ENCODE measurements around the gene DTL. TPM values are rescaled to one million over a fixed set of nuclear protein-coding genes. Genes with fewer than 3 reads are reported as not detected.

Gene DTL
- total RNA-seq, 1 experiment from 2014 or later, result 73.0 TPM

- no CpG with 5 or more reads among the region's 5 CpGs for WGBS (ENCODE audit: extremely low coverage, insufficient read length, low lambda C conversion rate)
- Histone ChIP-seq H3K79me2 (ENCODE audit: insufficient read depth, low read length) (no peaks in the 10 kb centered on the region), H2BK120ac (ENCODE audit: low read depth, low read length, poor library complexity, severe bottlenecking) (no peak overlapping the region), H2BK20ac (ENCODE audit: low read depth, low read length, poor library complexity, severe bottlenecking) (no peak overlapping the region), H3K23ac (ENCODE audit: insufficient read length, low read depth, low read length) (no peak overlapping the region), H4K5ac (ENCODE audit: insufficient read length, low read depth, low read length) (no peak overlapping the region), H2BK12ac (ENCODE audit: insufficient read length, low read depth, low read length) (no peak overlapping the region), H2AFZ (ENCODE audit: low read length) (no peak overlapping the region), H3K9me3 (ENCODE audit: control insufficient read depth, low read depth, low read length) (no peaks in the 10 kb centered on the region), H3K27ac (ENCODE audit: insufficient read length, low read depth, low read length) (no peak overlapping the region), H3K4ac (ENCODE audit: low read depth, low read length) (no peak overlapping the region), H3K9ac (ENCODE audit: extremely low read depth, insufficient read length, low read length) (no peak overlapping the region), H3T11ph (ENCODE audit: low read length) (no peak overlapping the region), H3K56ac (ENCODE audit: insufficient read length, low read depth, low read length) (no peak overlapping the region), H2BK15ac (ENCODE audit: low read depth, low read length) (no peak overlapping the region), H3K4me2 (ENCODE audit: insufficient read depth, insufficient read length, low read length) (no peak overlapping the region), H4K20me1 (ENCODE audit: control insufficient read depth, insufficient read depth, insufficient read length) (no peaks in the 10 kb centered on the region), H3K18ac (ENCODE audit: insufficient read length, low read depth, low read length) (no peak overlapping the region), H3K79me1 (ENCODE audit: insufficient read depth, low read depth, low read length, poor library complexity, severe bottlenecking) (no peaks in the 10 kb centered on the region), H3K14ac (ENCODE audit: insufficient read depth, low read length) (no peak overlapping the region), H4K8ac (replicated peaks; ENCODE audit: insufficient read length, low read depth, low read length) (no peak overlapping the region), H3K23me2 (ENCODE audit: insufficient read length, low read depth, low read length, poor library complexity, severe bottlenecking) (no peaks in the 10 kb centered on the region), H2BK5ac (ENCODE audit: insufficient read length, low read length) (no peak overlapping the region), H3K27me3 (ENCODE audit: insufficient read depth, low read length) (no peaks in the 10 kb centered on the region), H3K4me1 (ENCODE audit: insufficient read depth, low read length) (no peaks in the 10 kb centered on the region), H4K91ac (ENCODE audit: insufficient read length, low read depth, low read length) (no peak overlapping the region), H2AK5ac (ENCODE audit: insufficient read length, low read length) (no peak overlapping the region)
- no peaks in the 10 kb centered on the region for H3K27me3 Mint-ChIP-seq (ENCODE audit: low read depth)
- H3K4me3 Mint-ChIP-seq, result no peak overlapping the region
- no peak for TF ChIP-seq CTCF (conservative IDR thresholded peaks at IDR 0.05)
- no peak overlapping the region; a peak in 1 of 7 replicates for H3K27ac Mint-ChIP-seq
- no peaks in the 10 kb centered on the region for H3K9me3 Mint-ChIP-seq
- peaks cover 8 to 9% of the 10 kb centered on the region in 2 experiments; a peak in 3 of 4 replicates for H3K4me1 Mint-ChIP-seq
- no peaks in the 10 kb centered on the region; a peak in 2 of 7 replicates for H3K36me3 Mint-ChIP-seq (ENCODE audit: insufficient read depth in 1 of 3, low read depth in 3 of 3)
- no peak for DNase-seq
Measured at GRCh38 chr1:212119397-212119837, 83.9 kb downstream of the DTL start.

Measured in H9 (cell line).